Endothelial cell of umbilical vein (primary cell): ENCODE results near the gene JRKL. TPM values are rescaled to one million over a fixed set of nuclear protein-coding genes. Genes with fewer than 3 reads are reported as not detected.

ENCODE experiments used
- BruUV-seq: library from RNA; stranded (reverse); fragments of 400-500 nt; replicated peaks from 2 replicates; lab custom pipeline; 2021; lab: Mats Ljungman, UMichigan
- CTCF ChIA-PET: fragments of 300-600, 350-600 bp; sonication (Branson Sonifier 250); formaldehyde crosslinking; loops from one replicate; lab custom pipeline; 2021; ENCODE audit warnings: antibody characterized with exemption, inconsistent platforms; lab: Charles Lee
- POLR2A ChIA-PET: fragments of 300-600, 350-600 bp; sonication (Branson Sonifier 250); formaldehyde crosslinking; loops from one replicate; lab custom pipeline; 2021; ENCODE audit warnings: antibody characterized with exemption, inconsistent platforms; lab: Charles Lee
- DNase-seq: peaks from one replicate; pipeline ENCODE4 v3.0.0-alpha.2; 2011; ENCODE audit warnings: low read depth, low spot score
- FAIRE-seq: peaks from 2 replicates; lab custom pipeline; 2011; peaks lifted over from hg19 to GRCh38; lab: Jason Lieb, UNC
- H2AFZ ChIP-seq: 2 replicates; pipeline ENCODE4 v1.6.0; 2012; ENCODE audit warnings: low read depth, low read length, control low read depth, inconsistent platforms
- H3K27ac ChIP-seq: 2 replicates; pipeline ENCODE4 v1.5.1; 2011; ENCODE audit warnings: low read depth, mild to moderate bottlenecking, control low read depth, low read length, moderate library complexity; ENCODE audit not compliant: insufficient read depth
- H3K27me3 ChIP-seq, 2 experiments: 2 replicates each; pipeline versions ENCODE4 v1.6.0 to v1.6.1; 2011; ENCODE audit warnings: low read length in 2 of 2, mixed read lengths in 1 of 2; ENCODE audit not compliant: control insufficient read depth in 2 of 2, insufficient read depth in 2 of 2
- H3K36me3 ChIP-seq, 2 experiments: 2 replicates in 1 of 2; 3 replicates in 1 of 2; pipeline ENCODE4 v1.5.1; 2011; ENCODE audit warnings: low read length in 2 of 2, mild to moderate bottlenecking in 1 of 2, moderate library complexity in 1 of 2; ENCODE audit not compliant: control insufficient read depth in 2 of 2, insufficient read depth in 2 of 2; ENCODE audit errors: extremely low read depth in 1 of 2
- H3K4me1 ChIP-seq: 3 replicates; pipeline ENCODE4 v1.5.1; 2011; ENCODE audit warnings: mild to moderate bottlenecking, low read length; ENCODE audit not compliant: control insufficient read depth, insufficient read depth; ENCODE audit errors: extremely low read depth
- H3K4me2 ChIP-seq: 2 replicates; pipeline ENCODE4 v1.6.1; 2011; ENCODE audit warnings: low read length, control low read depth, mixed read lengths; ENCODE audit not compliant: insufficient read depth
- H3K4me3 ChIP-seq, 3 experiments: fragments of 200-600 bp in 1 of 3; sonication (generic), shearing (Covaris generic) in 1 of 3; replicated peaks in 1 of 3; 2 replicates each; pipeline ENCODE4 v1.5.1; 2011 to 2016; ENCODE audit warnings: control low read depth in 3 of 3, low read length in 3 of 3, mild to moderate bottlenecking in 2 of 3, inconsistent platforms in 1 of 3, low read depth in 1 of 3, moderate library complexity in 1 of 3; ENCODE audit not compliant: insufficient read depth in 1 of 3
- H3K79me2 ChIP-seq: 2 replicates; pipeline ENCODE4 v1.6.0; 2012; ENCODE audit warnings: low read length, inconsistent platforms; ENCODE audit not compliant: control insufficient read depth, insufficient read depth
- H3K9ac ChIP-seq: replicated peaks from 2 replicates; pipeline ENCODE3; 2011; ENCODE audit warnings: low read length, control low read depth; ENCODE audit not compliant: insufficient read depth; ENCODE audit errors: extremely low read depth
- H3K9me1 ChIP-seq: replicated peaks from 3 replicates; pipeline ENCODE4 v1.6.0; 2011; ENCODE audit warnings: mild to moderate bottlenecking, low read length; ENCODE audit not compliant: control insufficient read depth, insufficient read depth; ENCODE audit errors: extremely low read depth
- H3K9me3 ChIP-seq: replicated peaks from 2 replicates; pipeline ENCODE4 v1.5.1; 2012; ENCODE audit warnings: low read length, inconsistent platforms; ENCODE audit not compliant: control insufficient read depth, insufficient read depth
- H4K20me1 ChIP-seq: replicated peaks from 2 replicates; pipeline ENCODE3; 2011; ENCODE audit warnings: mild to moderate bottlenecking, low read length; ENCODE audit not compliant: control insufficient read depth, insufficient read depth; ENCODE audit errors: extremely low read depth
- EZH2 ChIP-seq: IDR thresholded peaks from 2 replicates; pipeline ENCODE4 v1.6.1; 2012; ENCODE audit warnings: borderline replicate concordance, low read depth, mild to moderate bottlenecking, moderate library complexity, low read length, inconsistent platforms; ENCODE audit not compliant: severe bottlenecking
- FOS ChIP-seq: IDR thresholded peaks from 2 replicates; pipeline ENCODE4 v1.6.1; 2011; ENCODE audit warnings: mild to moderate bottlenecking, low read length, moderate library complexity, borderline replicate concordance; ENCODE audit not compliant: insufficient read depth
- GATA2 ChIP-seq: IDR thresholded peaks from 2 replicates; pipeline ENCODE4 v1.7.0; 2011; ENCODE audit warnings: low read depth, mild to moderate bottlenecking, moderate library complexity, mixed read lengths, low read length; ENCODE audit not compliant: insufficient read length, insufficient read depth
- JUN ChIP-seq: IDR thresholded peaks from 2 replicates; pipeline ENCODE4 v1.6.1; 2011; ENCODE audit warnings: borderline replicate concordance, low read depth; ENCODE audit not compliant: insufficient read length, insufficient read depth
- MYC ChIP-seq: IDR thresholded peaks from one replicate; pipeline ENCODE4 v1.6.1; 2011; ENCODE audit warnings: mild to moderate bottlenecking, low read depth, low read length
- POLR2A ChIP-seq: IDR thresholded peaks from 2 replicates; pipeline ENCODE4 v1.6.1; 2012; ENCODE audit warnings: low read depth, mild to moderate bottlenecking, control low read depth, low read length
- POLR2AphosphoS5 ChIP-seq: IDR thresholded peaks from 2 replicates; pipeline ENCODE4 v1.6.1; 2012; ENCODE audit warnings: low read depth, mild to moderate bottlenecking, control low read depth, low read length, moderate library complexity; ENCODE audit not compliant: insufficient read depth
- dilution Hi-C: fragments of 300-500 bp; cut with MboI; formaldehyde crosslinking; loops from one replicate; pipeline ENCODE4 v1.15.0; 2019; ENCODE audit warnings: low sequenced_read_pairs; ENCODE audit not compliant: extremely low pct_ligation_motif_present
- intact Hi-C: fragments of 100-400 bp; cut with micrococcal nuclease; formaldehyde crosslinking; loops from one replicate; pipeline ENCODE4 v1.10.0; 2022
- polyA plus RNA-seq, 4 experiments: library from polyadenylated mRNA; depleted of rRNA in 3 of 4; stranded (reverse) in 3 of 4; unstranded in 1 of 4; fragments of >200 nt; gene quantifications; 2 replicates each; pipeline versions ENCODE4 v1.2.1 to v1.2.3, GENCODE V29; 2011 to 2012; ENCODE audit warnings: missing spikeins in 1 of 4
- total RNA-seq: library from RNA; stranded (reverse); gene quantifications from 2 replicates; pipeline ENCODE4 v1.2.3, GENCODE V29; 2021
- TF ChIP-seq, protein P1 (sequence below), 2 donors: IDR thresholded peaks; 1 replicate in 1 of 2; 2 replicates in 1 of 2; pipeline ENCODE4 v1.5.1; 2011; ENCODE audit warnings: low read length in 2 of 2, mild to moderate bottlenecking in 2 of 2, moderate library complexity in 2 of 2, control low read depth in 1 of 2, inconsistent platforms in 1 of 2, low read depth in 1 of 2; ENCODE audit not compliant: insufficient read depth in 1 of 2; ENCODE audit errors: extremely low read depth in 1 of 2

JRKL gene
- total and polyA plus RNA-seq, 2 donors (not counting 3 experiments of a cell fraction or from before 2014, with no cell fraction given) = 1.4 to 7.6 TPM

DNA sequence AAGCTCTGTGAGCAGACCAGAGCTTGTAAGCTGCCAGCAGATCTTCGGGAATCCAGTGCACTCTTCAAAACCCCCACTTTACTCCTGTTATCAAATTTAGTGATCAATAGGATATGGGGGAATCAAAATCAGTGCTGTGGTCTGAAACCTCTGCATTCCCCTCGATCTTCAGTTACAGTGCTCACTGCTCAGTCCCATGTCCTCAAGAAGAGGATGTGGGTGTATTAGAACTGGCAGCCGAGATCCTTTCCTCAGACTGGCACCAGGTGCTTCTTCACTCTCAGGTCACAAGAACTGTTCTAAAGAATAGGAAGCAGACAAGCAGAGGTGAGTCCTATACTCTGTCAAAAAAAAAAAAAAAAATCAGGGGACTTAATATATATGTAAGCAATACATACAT lies 31.5 kb upstream of the JRKL start:
- H3K36me3 ChIP-seq = peaks cover 2% of the 10 kb centered on the region in 2 experiments
- intact Hi-C loops (no loop called here), dilution Hi-C loops (no loop called here)
- no peak overlapping the region for H2AFZ ChIP-seq
- BruUV-seq = no TSS peak
- no peak for TF ChIP-seq JUN
- TF ChIP-seq FOS = no peak
- TF ChIP-seq, protein P1, sequence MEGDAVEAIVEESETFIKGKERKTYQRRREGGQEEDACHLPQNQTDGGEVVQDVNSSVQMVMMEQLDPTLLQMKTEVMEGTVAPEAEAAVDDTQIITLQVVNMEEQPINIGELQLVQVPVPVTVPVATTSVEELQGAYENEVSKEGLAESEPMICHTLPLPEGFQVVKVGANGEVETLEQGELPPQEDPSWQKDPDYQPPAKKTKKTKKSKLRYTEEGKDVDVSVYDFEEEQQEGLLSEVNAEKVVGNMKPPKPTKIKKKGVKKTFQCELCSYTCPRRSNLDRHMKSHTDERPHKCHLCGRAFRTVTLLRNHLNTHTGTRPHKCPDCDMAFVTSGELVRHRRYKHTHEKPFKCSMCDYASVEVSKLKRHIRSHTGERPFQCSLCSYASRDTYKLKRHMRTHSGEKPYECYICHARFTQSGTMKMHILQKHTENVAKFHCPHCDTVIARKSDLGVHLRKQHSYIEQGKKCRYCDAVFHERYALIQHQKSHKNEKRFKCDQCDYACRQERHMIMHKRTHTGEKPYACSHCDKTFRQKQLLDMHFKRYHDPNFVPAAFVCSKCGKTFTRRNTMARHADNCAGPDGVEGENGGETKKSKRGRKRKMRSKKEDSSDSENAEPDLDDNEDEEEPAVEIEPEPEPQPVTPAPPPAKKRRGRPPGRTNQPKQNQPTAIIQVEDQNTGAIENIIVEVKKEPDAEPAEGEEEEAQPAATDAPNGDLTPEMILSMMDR (IDR thresholded peaks at IDR 0.05; ENCODE audit: extremely low read depth in 1 of 2, insufficient read depth in 1 of 2, low read depth in 1 of 2, low read length in 2 of 2) = no peak
- no peak for TF ChIP-seq POLR2AphosphoS5
- H3K9me3 ChIP-seq = no peaks in the 10 kb centered on the region
- FAIRE-seq (no peak), DNase-seq (no peak)
- H3K27me3 ChIP-seq = no peaks in the 10 kb centered on the region
- CTCF ChIA-PET = no interaction called here
- no peak overlapping the region for H3K4me3 ChIP-seq
- H3K79me2 ChIP-seq = no peaks in the 10 kb centered on the region
- no peaks in the 10 kb centered on the region for H3K9me1 ChIP-seq
- H3K4me1 ChIP-seq = no peaks in the 10 kb centered on the region
- H3K9ac ChIP-seq = no peak overlapping the region
- no peak overlapping the region for H3K27ac ChIP-seq
- H4K20me1 ChIP-seq = no peaks in the 10 kb centered on the region
- POLR2A ChIA-PET = interaction anchor here (0.6 kb wide), 1 partner anchor 302 kb away, joined by 3 read pairs; no protein-coding TSS in a partner anchor
- no peak overlapping the region for H3K4me2 ChIP-seq

DNA sequence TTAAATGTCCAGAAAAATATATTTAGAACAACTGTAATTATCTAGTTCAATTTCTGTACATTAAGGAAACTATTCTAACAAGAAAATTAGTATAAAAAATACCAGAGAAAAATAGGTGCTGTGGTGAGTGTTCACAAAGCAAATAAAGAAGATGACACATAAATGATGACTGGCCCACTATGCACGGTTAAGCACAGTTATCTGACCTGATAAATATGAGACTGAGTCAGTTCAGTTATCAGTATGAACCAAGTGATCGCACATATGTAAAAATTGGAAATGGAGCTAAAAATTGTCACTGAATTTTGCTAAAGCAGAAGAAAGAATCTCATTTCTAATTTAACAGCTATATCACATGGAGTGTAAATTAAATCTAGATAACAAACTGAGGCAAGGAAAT lies 28.0 kb upstream of the JRKL start:
- FAIRE-seq (no peak), DNase-seq (no peak)
- no peak overlapping the region for H3K4me3 ChIP-seq
- no peaks in the 10 kb centered on the region for H3K79me2 ChIP-seq
- ChIA-PET POLR2A (interaction anchor here (0.6 kb wide), 1 partner anchor 435 kb away, joined by 7 read pairs; no protein-coding TSS in a partner anchor), CTCF (interaction anchor here (0.8 to 1.0 kb wide), 2 partner anchors 9 to 10 kb away, joined by 3 read pairs; no protein-coding TSS in a partner anchor)
- H3K4me1 ChIP-seq = no peaks in the 10 kb centered on the region
- H2AFZ ChIP-seq = no peak overlapping the region
- no peak overlapping the region for H3K9ac ChIP-seq
- H3K27ac ChIP-seq = no peak overlapping the region
- no peaks in the 10 kb centered on the region for H3K27me3 ChIP-seq
- peaks cover 2 to 8% of the 10 kb centered on the region in 2 experiments for H3K36me3 ChIP-seq
- no peaks in the 10 kb centered on the region for H3K9me3 ChIP-seq
- H3K9me1 ChIP-seq = no peaks in the 10 kb centered on the region
- no peaks in the 10 kb centered on the region for H4K20me1 ChIP-seq
- no peak overlapping the region for H3K4me2 ChIP-seq
- no TSS peak for BruUV-seq
- TF ChIP-seq POLR2A (no peak), EZH2 (no peak), FOS (no peak), MYC (no peak), GATA2 (no peak), POLR2AphosphoS5 (no peak), JUN (no peak)
- TF ChIP-seq, protein P1 (IDR thresholded peaks at IDR 0.05; ENCODE audit: extremely low read depth in 1 of 2, insufficient read depth in 1 of 2, low read depth in 1 of 2, low read length in 2 of 2) = no peak
- dilution Hi-C loops = no loop called here
- intact Hi-C loops = no loop called here
